GM20000 (cell line): ENCODE data around the gene RCBTB2.

Source experiments
- DNase-seq: peaks from one replicate; pipeline ENCODE4 v3.0.0; 2012; ENCODE audit warnings: low spot score
- CTCF ChIP-seq: IDR thresholded peaks from 2 replicates; pipeline ENCODE4 v1.5.1; 2012; ENCODE audit warnings: mild to moderate bottlenecking, control low read depth; ENCODE audit errors: extremely low read depth, missing control alignments

Gene RCBTB2

GRCh38 chr13:48534911-48535501 lies 2.1 kb upstream of the RCBTB2 start:
- no peak for TF ChIP-seq CTCF
- no peak for DNase-seq

GRCh38 chr13:48533961-48534600 lies 1.2 kb upstream of the RCBTB2 start:
- no peak for TF ChIP-seq CTCF
- DNase-seq, result no peak

- TF ChIP-seq CTCF, result no peak
- no peak for DNase-seq
These were observed 699 bp downstream of the RCBTB2 start for GRCh38 chr13:48532256-48532505.

- TF ChIP-seq CTCF, result no peak
- no peak for DNase-seq
These were observed 1.2 kb downstream of the RCBTB2 start for GRCh38 chr13:48531416-48532255.

- DNase-seq, result no peak
- no peak for TF ChIP-seq CTCF
These were observed 2.0 kb downstream of the RCBTB2 start for GRCh38 chr13:48530833-48531232.

- no peak for DNase-seq
- no peak for TF ChIP-seq CTCF
These were observed 4.2 kb downstream of the RCBTB2 start for GRCh38 chr13:48528720-48529119.

- TF ChIP-seq CTCF, result no peak
- DNase-seq, result no peak
These were observed 4.9 kb downstream of the RCBTB2 start for GRCh38 chr13:48527955-48528354.
